Stomach smooth muscle (tissue), 2 donors: ENCODE measurements around the gene DMRT1.

Experiments used
- H3K27ac ChIP-seq: one replicate; pipeline ENCODE4 v1.7.0; 2013; ENCODE audit warnings: mild to moderate bottlenecking, low read length, inconsistent platforms
- H3K27me3 ChIP-seq, 2 donors: one replicate each; pipeline ENCODE4 v1.7.0; 2013; ENCODE audit warnings: low read length in 2 of 2; ENCODE audit not compliant: insufficient read depth in 2 of 2, control insufficient read depth in 1 of 2
- H3K36me3 ChIP-seq, 2 donors: one replicate each; pipeline ENCODE4 v1.7.0; 2013; ENCODE audit warnings: low read length in 2 of 2; ENCODE audit not compliant: control insufficient read depth in 2 of 2, insufficient read depth in 2 of 2
- H3K4me1 ChIP-seq: one replicate; pipeline ENCODE4 v1.7.0; 2013; ENCODE audit warnings: low read length; ENCODE audit not compliant: control insufficient read depth, insufficient read depth
- H3K4me3 ChIP-seq, 2 donors: one replicate each; pipeline ENCODE4 v1.7.0; 2013; ENCODE audit warnings: low read length in 2 of 2
- H3K9ac ChIP-seq, 2 donors: one replicate each; pipeline ENCODE4 v1.7.0; 2013; ENCODE audit warnings: low read length in 2 of 2, mild to moderate bottlenecking in 1 of 2
- H3K9me3 ChIP-seq, 2 donors: one replicate each; pipeline ENCODE4 v1.7.0; 2013; ENCODE audit warnings: low read length in 2 of 2; ENCODE audit not compliant: control insufficient read depth in 2 of 2
- donor health status: healthy.
- donor health status: Pancreatic carcinoma.

DMRT1 gene

DNA sequence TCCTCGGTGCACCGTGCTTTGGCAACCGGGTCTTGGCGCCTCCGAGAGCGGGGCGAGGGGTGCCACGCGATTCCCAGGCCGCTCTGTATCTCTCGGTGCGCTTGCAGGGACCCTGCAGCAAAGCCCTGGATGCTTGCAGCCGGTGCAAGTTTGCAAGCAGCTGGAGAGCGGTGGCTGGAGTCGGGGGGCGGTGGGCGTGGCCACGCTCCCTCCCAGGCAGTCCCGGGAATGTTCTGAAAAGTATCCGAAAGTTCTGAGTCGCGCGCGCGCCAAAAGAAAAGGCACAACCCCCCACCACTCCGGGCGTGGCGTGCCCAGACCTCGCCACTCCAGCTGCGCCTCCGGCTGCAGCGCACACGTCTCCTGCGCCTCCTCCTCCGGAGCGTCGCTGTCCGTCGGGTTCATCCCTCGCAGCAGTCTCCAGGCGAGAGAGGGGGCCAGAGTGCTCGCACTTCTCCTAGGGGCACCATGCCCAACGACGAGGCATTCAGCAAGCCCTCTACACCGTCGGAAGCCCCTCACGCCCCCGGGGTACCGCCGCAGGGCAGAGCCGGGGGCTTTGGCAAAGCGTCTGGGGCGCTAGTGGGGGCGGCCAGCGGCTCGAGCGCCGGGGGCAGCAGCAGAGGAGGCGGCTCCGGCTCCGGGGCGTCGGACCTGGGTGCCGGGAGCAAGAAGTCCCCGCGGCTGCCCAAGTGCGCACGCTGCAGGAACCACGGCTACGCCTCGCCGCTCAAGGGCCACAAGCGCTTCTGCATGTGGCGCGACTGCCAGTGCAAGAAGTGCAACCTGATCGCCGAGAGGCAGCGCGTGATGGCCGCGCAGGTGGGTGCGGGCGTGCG is at the start of gene DMRT1:
DMRT1 (plus strand) TSS at position 327 of the 839 bp plus-strand sequence; CDS start at position 469, 142 bp downstream.
- Histone ChIP-seq H3K9me3 (no peaks in the 10 kb centered on the region), H3K27me3 (peaks cover 18 to 39% of the 10 kb centered on the region in 2 donors), H3K36me3 (no peaks in the 10 kb centered on the region), H3K27ac (no peak within 1 kb of the TSS), H3K4me3 (no peak within 1 kb of the TSS), H3K4me1 (peaks cover 3% of the 10 kb centered on the region), H3K9ac (no peak within 1 kb of the TSS)

DNA sequence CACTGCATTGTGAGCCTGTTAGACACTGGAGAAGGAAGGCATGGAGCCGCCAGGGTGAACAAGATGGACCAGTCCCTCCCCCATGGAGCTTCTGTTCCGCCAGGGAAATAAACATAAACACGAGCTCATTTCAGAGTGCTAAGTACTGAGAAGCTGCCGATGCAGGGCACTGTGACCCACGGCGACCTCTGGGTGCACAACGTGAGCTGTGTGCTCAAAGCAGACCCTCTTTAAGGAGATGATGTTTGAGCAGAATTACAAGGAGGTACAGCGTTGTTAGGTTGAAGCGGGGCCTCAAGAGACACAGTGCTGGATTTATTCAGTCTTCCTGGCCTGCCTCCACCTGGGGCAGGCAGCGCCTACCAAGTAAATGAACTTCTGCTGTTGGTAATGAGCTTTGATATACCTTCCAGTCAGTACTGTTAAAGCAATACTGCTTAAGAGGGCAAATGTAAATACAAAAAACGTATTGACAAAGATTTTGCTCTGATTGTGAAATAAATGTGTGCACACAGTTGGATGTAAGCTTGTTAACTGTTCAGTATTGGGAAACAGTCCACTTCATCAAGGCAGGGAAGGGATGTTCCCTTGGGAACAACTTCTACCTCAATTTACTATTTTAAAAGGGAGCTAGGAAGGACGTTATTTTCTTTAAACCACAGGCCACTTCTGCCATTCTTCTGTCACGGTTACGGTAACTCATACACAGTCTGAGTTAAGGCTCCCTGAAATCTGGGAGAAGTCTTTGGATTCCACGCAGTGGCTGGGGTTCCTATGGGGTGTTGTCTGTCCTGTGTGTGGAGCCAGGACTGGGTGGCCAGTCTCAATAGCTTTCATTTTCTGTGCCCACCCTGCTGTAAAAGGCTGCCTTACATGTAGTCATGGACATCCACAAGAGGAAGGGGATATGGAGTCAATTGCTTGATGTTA is 48.9 kb upstream of the DMRT1 start:
- H3K27me3 ChIP-seq, result peaks cover 0 to 2% of the 10 kb centered on the region in 2 donors
- H3K4me3 ChIP-seq, result no peak overlapping the region
- no peak overlapping the region for H3K9ac ChIP-seq
- H3K36me3 ChIP-seq, result no peaks in the 10 kb centered on the region
- peaks cover 0 to 4% of the 10 kb centered on the region in 2 donors for H3K9me3 ChIP-seq
- no peaks in the 10 kb centered on the region for H3K4me1 ChIP-seq
- no peak overlapping the region for H3K27ac ChIP-seq

DNA sequence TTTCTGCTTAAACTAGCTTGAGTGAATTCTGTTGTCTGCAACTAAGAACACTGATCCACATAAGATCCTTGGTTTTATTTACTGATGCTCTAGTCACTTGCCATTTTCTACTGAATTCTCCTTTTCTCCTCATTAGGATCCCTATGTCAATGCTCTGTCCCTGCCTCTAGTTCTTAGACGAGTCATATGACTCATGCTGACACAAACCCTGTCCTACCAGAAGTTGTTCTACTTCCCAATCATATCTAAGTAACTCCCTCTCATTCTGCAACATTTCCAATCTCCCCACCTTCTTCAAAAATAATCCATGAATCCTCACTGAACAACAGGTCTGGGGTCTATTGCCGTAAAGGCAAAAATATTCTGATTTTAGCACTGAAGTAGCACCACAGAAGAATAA is 47.1 kb upstream of the DMRT1 start:
- Histone ChIP-seq H3K9me3 (peaks cover 0 to 4% of the 10 kb centered on the region in 2 donors), H3K4me1 (no peaks in the 10 kb centered on the region), H3K36me3 (no peaks in the 10 kb centered on the region), H3K9ac (no peak overlapping the region), H3K4me3 (no peak overlapping the region), H3K27me3 (peaks cover 0 to 2% of the 10 kb centered on the region in 2 donors), H3K27ac (no peak overlapping the region)

DNA sequence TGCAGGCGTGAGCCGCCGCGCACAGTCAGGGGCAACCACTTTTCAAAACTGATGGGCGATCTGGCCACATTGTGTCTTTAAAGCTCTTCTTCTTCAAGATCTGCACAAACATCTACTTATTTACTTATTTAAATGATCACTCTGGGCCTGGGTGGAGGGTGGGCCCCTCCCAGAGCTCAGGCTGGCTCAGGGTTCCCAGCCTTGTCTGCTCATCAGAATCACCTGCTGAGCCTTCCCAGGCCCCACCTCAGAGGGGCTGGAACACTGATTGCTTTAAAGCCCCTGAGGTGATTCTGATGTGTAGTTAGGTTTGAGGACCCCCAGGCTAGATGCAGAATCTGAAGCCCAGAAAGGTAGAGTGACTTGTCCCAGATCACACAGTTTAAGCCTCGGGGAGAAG is 45.6 kb upstream of the DMRT1 start:
- H3K36me3 ChIP-seq, result no peaks in the 10 kb centered on the region
- H3K27me3 ChIP-seq, result peaks cover 0 to 2% of the 10 kb centered on the region in 2 donors
- H3K4me3 ChIP-seq, result no peak overlapping the region
- no peaks in the 10 kb centered on the region for H3K4me1 ChIP-seq
- H3K9ac ChIP-seq, result no peak overlapping the region
- H3K27ac ChIP-seq, result no peak overlapping the region
- peaks cover 0 to 4% of the 10 kb centered on the region in 2 donors for H3K9me3 ChIP-seq

DNA sequence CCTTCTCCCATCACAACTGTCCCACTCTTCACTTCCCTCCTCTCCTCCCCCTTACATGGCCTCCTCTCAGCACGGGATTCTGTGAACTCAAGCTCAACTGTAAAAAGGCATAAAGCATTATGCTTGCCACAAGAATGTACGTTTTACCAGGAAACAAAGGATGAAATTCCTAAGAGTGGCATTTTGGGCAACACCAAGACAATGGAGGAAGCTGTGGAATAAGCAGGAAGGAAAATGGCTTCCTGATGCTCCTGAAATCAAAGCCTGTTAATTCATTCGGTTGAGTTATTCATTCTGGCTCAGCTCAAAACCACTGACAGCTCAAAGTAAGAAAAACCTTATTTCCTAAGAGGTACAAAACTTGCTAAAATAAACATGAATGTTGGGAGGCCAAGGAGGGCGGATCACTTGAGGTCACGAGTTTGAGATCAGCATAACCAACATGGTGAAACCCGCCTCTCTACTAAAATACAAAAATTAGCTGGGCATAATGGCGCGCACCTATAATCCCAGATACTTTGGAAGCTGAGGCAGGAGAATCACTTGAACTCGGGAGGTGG is 40.8 kb upstream of the DMRT1 start:
- Histone ChIP-seq H3K4me3 (no peak overlapping the region), H3K27me3 (peaks cover 0 to 2% of the 10 kb centered on the region in 2 donors), H3K9ac (no peak overlapping the region), H3K36me3 (no peaks in the 10 kb centered on the region), H3K27ac (no peak overlapping the region), H3K4me1 (no peaks in the 10 kb centered on the region), H3K9me3 (no peaks in the 10 kb centered on the region)

DNA sequence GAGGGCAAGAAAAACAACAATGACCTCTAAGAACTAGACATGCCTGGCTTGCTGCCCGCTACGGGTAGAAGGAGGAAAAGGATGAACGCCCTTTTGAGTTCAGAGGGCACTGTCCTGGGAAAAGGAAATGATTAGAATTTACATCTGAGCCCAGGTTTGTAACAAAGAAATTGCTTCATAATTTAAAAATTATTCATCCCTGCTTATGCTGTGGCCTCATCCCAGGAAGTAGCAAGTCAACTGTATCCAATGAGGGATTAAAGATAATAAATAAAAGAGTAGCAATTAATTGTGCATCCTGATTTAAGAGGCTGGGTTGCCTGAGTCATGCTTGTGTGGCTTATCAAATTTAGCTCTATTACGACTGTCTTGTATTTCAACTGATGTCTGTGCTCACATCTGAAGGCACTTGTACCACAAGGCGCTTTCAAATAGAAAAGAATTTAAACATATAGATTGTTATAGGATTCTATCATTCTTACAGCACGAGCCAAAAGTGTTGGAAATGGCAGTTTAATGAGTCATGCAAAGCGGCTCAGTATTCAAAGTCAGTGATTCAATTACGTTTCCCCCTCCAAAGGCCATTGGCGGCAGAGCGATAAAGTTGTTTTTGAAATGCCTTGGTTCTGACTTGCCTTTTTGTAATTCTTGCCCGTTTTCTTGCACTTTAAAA is 40.0 kb upstream of the DMRT1 start:
- H3K36me3 ChIP-seq, result no peaks in the 10 kb centered on the region
- no peaks in the 10 kb centered on the region for H3K4me1 ChIP-seq
- peaks cover 0 to 2% of the 10 kb centered on the region in 2 donors for H3K27me3 ChIP-seq
- H3K9me3 ChIP-seq, result no peaks in the 10 kb centered on the region
- no peak overlapping the region for H3K27ac ChIP-seq
- H3K4me3 ChIP-seq, result no peak overlapping the region
- no peak overlapping the region for H3K9ac ChIP-seq

DNA sequence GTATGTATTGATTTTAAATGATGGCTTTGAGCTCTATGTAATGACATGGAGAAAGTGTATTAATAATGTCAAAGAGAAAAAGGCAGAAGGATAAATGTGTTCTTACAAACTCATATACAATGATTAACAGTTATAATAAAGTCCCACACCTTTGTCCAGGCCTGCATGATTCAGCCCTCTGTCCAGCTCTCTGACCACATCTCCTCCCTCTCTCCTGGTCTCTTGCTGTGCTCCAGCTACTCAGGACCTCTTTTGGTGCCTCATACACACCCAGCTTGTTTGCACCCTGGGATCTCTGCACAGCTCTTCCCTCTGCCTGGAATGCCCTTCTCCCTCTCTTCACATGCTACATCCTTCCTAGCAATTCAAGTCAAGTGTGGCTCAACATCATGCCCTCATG is 37.5 kb upstream of the DMRT1 start:
- Histone ChIP-seq H3K27me3 (peaks cover 0 to 7% of the 10 kb centered on the region in 2 donors), H3K27ac (no peak overlapping the region), H3K4me1 (no peaks in the 10 kb centered on the region), H3K9me3 (no peaks in the 10 kb centered on the region), H3K4me3 (no peak overlapping the region), H3K9ac (no peak overlapping the region), H3K36me3 (no peaks in the 10 kb centered on the region)

DNA sequence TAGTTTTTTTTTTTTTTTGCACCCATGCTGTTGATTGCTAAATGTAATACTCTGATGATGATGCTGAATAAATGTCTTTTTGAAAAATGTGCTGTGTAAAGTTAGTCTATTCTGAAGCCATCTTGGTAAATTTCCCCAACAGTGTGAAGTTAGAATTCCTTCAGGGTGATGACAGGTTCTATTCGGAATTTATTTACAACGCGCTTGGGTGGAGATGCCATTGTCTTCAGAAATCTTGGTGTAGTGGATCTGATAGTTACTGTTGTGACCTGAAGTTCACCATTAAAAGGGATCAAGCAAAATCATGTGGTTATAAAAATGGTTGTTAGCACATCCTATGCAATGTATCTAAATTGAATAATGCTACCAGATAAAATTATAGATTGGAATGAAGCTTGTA is 36.3 kb upstream of the DMRT1 start:
- Histone ChIP-seq H3K27me3 (peaks cover 0 to 7% of the 10 kb centered on the region in 2 donors), H3K4me3 (no peak overlapping the region), H3K9ac (no peak overlapping the region), H3K9me3 (no peaks in the 10 kb centered on the region), H3K27ac (no peak overlapping the region), H3K36me3 (no peaks in the 10 kb centered on the region), H3K4me1 (no peaks in the 10 kb centered on the region)

DNA sequence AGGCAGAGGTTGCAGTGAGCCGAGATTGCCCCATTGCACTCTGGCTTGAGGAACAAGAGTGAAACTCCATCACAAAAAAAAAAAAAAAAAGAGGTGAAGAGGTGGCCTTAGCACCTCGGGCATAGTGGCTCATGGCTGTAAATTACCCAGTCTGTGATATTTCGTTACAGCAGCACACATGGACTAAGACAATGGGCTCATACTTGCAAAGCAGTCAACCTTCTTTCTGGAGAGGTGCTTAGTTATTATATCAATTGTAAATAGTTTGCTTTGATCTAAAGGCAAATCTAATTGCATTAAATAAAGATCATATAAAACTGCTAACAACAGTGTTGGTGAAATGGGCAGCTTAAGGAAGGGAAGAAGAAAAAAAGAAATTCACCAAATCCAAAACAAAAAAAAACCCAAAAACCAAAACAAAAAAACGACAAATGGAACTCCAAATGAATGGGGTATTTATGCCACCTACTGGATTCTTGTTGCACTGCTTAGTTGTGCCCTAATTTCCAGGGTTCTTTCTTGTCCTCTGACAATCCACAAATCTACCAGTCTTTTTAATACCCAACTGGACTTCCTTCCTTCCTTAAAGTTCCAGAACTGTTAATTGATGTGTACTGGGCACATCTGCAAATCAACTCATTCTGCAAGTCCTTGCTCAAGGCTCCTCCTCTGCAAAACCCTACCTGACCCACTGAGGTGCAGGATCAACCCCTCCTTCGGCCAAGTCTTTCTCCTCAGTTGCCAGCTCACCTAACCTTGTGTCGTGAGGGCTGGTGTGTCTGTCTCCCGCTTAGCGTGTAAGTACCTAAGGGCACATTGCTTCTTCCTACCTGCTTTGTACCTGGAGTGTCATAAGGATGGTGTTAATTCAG is 35.0 kb upstream of the DMRT1 start:
- Histone ChIP-seq H3K9me3 (no peaks in the 10 kb centered on the region), H3K27ac (no peak overlapping the region), H3K4me1 (no peaks in the 10 kb centered on the region), H3K9ac (no peak overlapping the region), H3K4me3 (no peak overlapping the region), H3K36me3 (no peaks in the 10 kb centered on the region), H3K27me3 (peaks cover 0 to 7% of the 10 kb centered on the region in 2 donors)
